ENCODE data around the gene TBKBP1. TPM values are rescaled to one million over a fixed set of nuclear protein-coding genes. Genes with fewer than 3 reads are reported as not detected.
"Not testable (repeated sequence)": the region's sequence is repeated elsewhere in the genome, so short reads cannot be mapped to it uniquely, and the experiment has no call there.

Gene TBKBP1
- total and polyA plus RNA-seq, 9 donors = 14.4 to 37.8 (median 30.0) TPM

GRCh38 chr17:47676510-47677165, 17.3 kb upstream of the TBKBP1 start:
- 100% methylated on average over 2 of the region's 7 CpGs for WGBS (ENCODE audit: insufficient coverage)
- no peak overlapping the region for H3K4me3 ChIP-seq (ENCODE audit: low read length)

GRCh38 chr17:47678196-47678595, 15.8 kb upstream of the TBKBP1 start:
- Histone ChIP-seq H3K36me3 (ENCODE audit: control insufficient read depth, insufficient read depth, low read length) (peaks cover 81% of the 10 kb centered on the region), H3K9me3 (replicated peaks; ENCODE audit: control insufficient read depth, low read depth, low read length) (no peaks in the 10 kb centered on the region), H3K27ac (ENCODE audit: low read length) (no peak overlapping the region), H3K4me3 (ENCODE audit: low read length) (no peak overlapping the region), H3K4me1 (ENCODE audit: control insufficient read depth, insufficient read depth, low read length) (no peaks in the 10 kb centered on the region), H3K27me3 (ENCODE audit: control insufficient read depth, insufficient read depth, low read length) (no peaks in the 10 kb centered on the region)
- DNase-seq = no peak
- 54% methylated on average over 5 of the region's 7 CpGs for WGBS (ENCODE audit: insufficient coverage)

More at GRCh38 chr17:47676510-47677165, 17.3 kb upstream of the TBKBP1 start:
- DNase-seq = no peak
- Histone ChIP-seq H3K27me3 (ENCODE audit: control insufficient read depth, insufficient read depth, low read length) (no peaks in the 10 kb centered on the region), H3K4me1 (ENCODE audit: control insufficient read depth, insufficient read depth, low read length) (no peaks in the 10 kb centered on the region), H3K27ac (ENCODE audit: low read length) (no peak overlapping the region), H3K9me3 (replicated peaks; ENCODE audit: control insufficient read depth, low read depth, low read length) (no peaks in the 10 kb centered on the region), H3K36me3 (ENCODE audit: control insufficient read depth, insufficient read depth, low read length) (peaks cover 85% of the 10 kb centered on the region)

GRCh38 chr17:47682138-47682537, 11.8 kb upstream of the TBKBP1 start:
- DNase-seq = no peak
- no peaks in the 10 kb centered on the region for H3K9me3 ChIP-seq (replicated peaks; ENCODE audit: control insufficient read depth, low read depth, low read length)
- H3K36me3 ChIP-seq (ENCODE audit: control insufficient read depth, insufficient read depth, low read length) = peaks cover 54% of the 10 kb centered on the region
- no CpG with 5 or more reads among the region's 2 CpGs for WGBS (ENCODE audit: insufficient coverage)
- H3K27ac ChIP-seq (ENCODE audit: low read length) = no peak overlapping the region
- no peaks in the 10 kb centered on the region for H3K27me3 ChIP-seq (ENCODE audit: control insufficient read depth, insufficient read depth, low read length)
- H3K4me1 ChIP-seq (ENCODE audit: control insufficient read depth, insufficient read depth, low read length) = no peaks in the 10 kb centered on the region
- no peak overlapping the region for H3K4me3 ChIP-seq (ENCODE audit: low read length)

GRCh38 chr17:47682727-47683126, 11.2 kb upstream of the TBKBP1 start:
- WGBS (ENCODE audit: insufficient coverage) = 60% methylated on average over 2 of the region's 4 CpGs
- not testable (repeated sequence) for DNase-seq; H3K27me3 ChIP-seq (ENCODE audit: control insufficient read depth, insufficient read depth, low read length); H3K4me1 ChIP-seq (ENCODE audit: control insufficient read depth, insufficient read depth, low read length); H3K4me3 ChIP-seq (ENCODE audit: low read length); H3K27ac ChIP-seq (ENCODE audit: low read length); H3K9me3 ChIP-seq (replicated peaks; ENCODE audit: control insufficient read depth, low read depth, low read length)
- H3K36me3 ChIP-seq (ENCODE audit: control insufficient read depth, insufficient read depth, low read length) = peaks cover 50% of the 10 kb centered on the region

GRCh38 chr17:47684025-47684424, 9.9 kb upstream of the TBKBP1 start:
- Histone ChIP-seq H3K4me3 (ENCODE audit: low read length) (no peak overlapping the region), H3K27me3 (ENCODE audit: control insufficient read depth, insufficient read depth, low read length) (no peaks in the 10 kb centered on the region), H3K36me3 (ENCODE audit: control insufficient read depth, insufficient read depth, low read length) (peaks cover 38% of the 10 kb centered on the region), H3K4me1 (ENCODE audit: control insufficient read depth, insufficient read depth, low read length) (no peaks in the 10 kb centered on the region), H3K27ac (ENCODE audit: low read length) (no peak overlapping the region), H3K9me3 (replicated peaks; ENCODE audit: control insufficient read depth, low read depth, low read length) (no peaks in the 10 kb centered on the region)
- 58% methylated on average over 3 of the region's 4 CpGs for WGBS (ENCODE audit: insufficient coverage)
- DNase-seq = no peak

- no peak overlapping the region for H3K4me3 ChIP-seq (ENCODE audit: low read length)
These were observed 9.3 kb upstream of the TBKBP1 start for GRCh38 chr17:47684535-47685193.

GRCh38 chr17:47685556-47686275, 8.2 kb upstream of the TBKBP1 start:
- Histone ChIP-seq H3K4me3 (ENCODE audit: low read length) (no peak overlapping the region), H3K27ac (ENCODE audit: low read length) (no peak overlapping the region), H3K27me3 (ENCODE audit: control insufficient read depth, insufficient read depth, low read length) (no peaks in the 10 kb centered on the region), H3K9me3 (replicated peaks; ENCODE audit: control insufficient read depth, low read depth, low read length) (no peaks in the 10 kb centered on the region), H3K36me3 (ENCODE audit: control insufficient read depth, insufficient read depth, low read length) (peaks cover 23% of the 10 kb centered on the region), H3K4me1 (ENCODE audit: control insufficient read depth, insufficient read depth, low read length) (no peaks in the 10 kb centered on the region)
- no CpG with 5 or more reads among the region's 4 CpGs for WGBS (ENCODE audit: insufficient coverage)
- no peak for DNase-seq

More at GRCh38 chr17:47684535-47685193, 9.3 kb upstream of the TBKBP1 start:
- H3K36me3 ChIP-seq (ENCODE audit: control insufficient read depth, insufficient read depth, low read length) = peaks cover 33% of the 10 kb centered on the region
- H3K9me3 ChIP-seq (replicated peaks; ENCODE audit: control insufficient read depth, low read depth, low read length) = no peaks in the 10 kb centered on the region
- no peaks in the 10 kb centered on the region for H3K4me1 ChIP-seq (ENCODE audit: control insufficient read depth, insufficient read depth, low read length)
- no peak overlapping the region for H3K27ac ChIP-seq (ENCODE audit: low read length)
- H3K27me3 ChIP-seq (ENCODE audit: control insufficient read depth, insufficient read depth, low read length) = no peaks in the 10 kb centered on the region
- no peak for DNase-seq
- WGBS (ENCODE audit: insufficient coverage) = 50% methylated on average over 1 of the region's 4 CpGs

GRCh38 chr17:47686276-47686635, 7.7 kb upstream of the TBKBP1 start:
- Histone ChIP-seq H3K4me3 (ENCODE audit: low read length) (no peak overlapping the region), H3K27ac (ENCODE audit: low read length) (no peak overlapping the region), H3K27me3 (ENCODE audit: control insufficient read depth, insufficient read depth, low read length) (no peaks in the 10 kb centered on the region), H3K36me3 (ENCODE audit: control insufficient read depth, insufficient read depth, low read length) (peaks cover 23% of the 10 kb centered on the region), H3K9me3 (replicated peaks; ENCODE audit: control insufficient read depth, low read depth, low read length) (no peaks in the 10 kb centered on the region), H3K4me1 (ENCODE audit: control insufficient read depth, insufficient read depth, low read length) (no peaks in the 10 kb centered on the region)
- no peak for DNase-seq
- no CpG with 5 or more reads among the region's 1 CpG for WGBS (ENCODE audit: insufficient coverage)

- Histone ChIP-seq H3K4me3 (ENCODE audit: low read length) (no peak overlapping the region), H3K36me3 (ENCODE audit: control insufficient read depth, insufficient read depth, low read length) (peaks cover 18% of the 10 kb centered on the region), H3K27me3 (ENCODE audit: control insufficient read depth, insufficient read depth, low read length) (no peaks in the 10 kb centered on the region), H3K27ac (ENCODE audit: low read length) (no peak overlapping the region), H3K9me3 (replicated peaks; ENCODE audit: control insufficient read depth, low read depth, low read length) (no peaks in the 10 kb centered on the region), H3K4me1 (ENCODE audit: control insufficient read depth, insufficient read depth, low read length) (no peaks in the 10 kb centered on the region)
- DNase-seq = no peak
- WGBS (ENCODE audit: insufficient coverage) = 93% methylated on average over 2 of the region's 7 CpGs
These were observed 7.2 kb upstream of the TBKBP1 start for GRCh38 chr17:47686664-47687327.

- Histone ChIP-seq H3K36me3 (ENCODE audit: control insufficient read depth, insufficient read depth, low read length) (peaks cover 13% of the 10 kb centered on the region), H3K9me3 (replicated peaks; ENCODE audit: control insufficient read depth, low read depth, low read length) (no peaks in the 10 kb centered on the region), H3K27ac (ENCODE audit: low read length) (no peak overlapping the region), H3K4me3 (ENCODE audit: low read length) (no peak overlapping the region), H3K4me1 (ENCODE audit: control insufficient read depth, insufficient read depth, low read length) (no peaks in the 10 kb centered on the region), H3K27me3 (ENCODE audit: control insufficient read depth, insufficient read depth, low read length) (peaks cover 3% of the 10 kb centered on the region)
- DNase-seq = no peak
These were observed 6.7 kb upstream of the TBKBP1 start for GRCh38 chr17:47687328-47687690.

All from muscle of leg (tissue), 11 donors.